GM23338 (cell line): ENCODE measurements around the gene IWS1. TPM values are rescaled to one million over a fixed set of nuclear protein-coding genes. Genes with fewer than 3 reads are reported as not detected.

ENCODE experiments used
- ATAC-seq: fragments of 200-7000 bp; cut with Tn5 transposase; 3 replicates; pipeline ENCODE4 v1.9.1; 2020
- DNase-seq: peaks from one replicate; pipeline ENCODE4 v3.0.0-alpha.2; 2015; ENCODE audit warnings: low spot score
- H2AFZ ChIP-seq: fragments of 200-600 bp; sonication (generic); 2 replicates; pipeline ENCODE4 v1.8.0; 2016; ENCODE audit warnings: antibody characterized with exemption, mild to moderate bottlenecking, moderate library complexity
- H3F3A ChIP-seq: fragments of 200-600 bp; sonication (generic); replicated peaks from 2 replicates; pipeline ENCODE4 v1.8.0; 2017; ENCODE audit warnings: antibody characterized with exemption, mixed run types, low read depth
- H3K27ac ChIP-seq: fragments of 200-600 bp; sonication (generic); 2 replicates; pipeline ENCODE4 v1.6.1; 2016; ENCODE audit warnings: low read depth
- H3K27me3 ChIP-seq: fragments of 200-600 bp; sonication (generic); 2 replicates; pipeline ENCODE4 v1.8.0; 2016; ENCODE audit warnings: mild to moderate bottlenecking, mixed run types, moderate library complexity; ENCODE audit not compliant: insufficient read depth
- H3K36me3 ChIP-seq: fragments of 200-600 bp; sonication (generic); 2 replicates; pipeline ENCODE4 v1.8.0; 2016; ENCODE audit warnings: mild to moderate bottlenecking; ENCODE audit not compliant: insufficient read depth
- H3K4me1 ChIP-seq: fragments of 200-600 bp; sonication (generic); 2 replicates; pipeline ENCODE4 v1.8.0; 2016; ENCODE audit warnings: mild to moderate bottlenecking, moderate library complexity; ENCODE audit not compliant: insufficient read depth
- H3K4me2 ChIP-seq: fragments of 200-600 bp; sonication (generic); 2 replicates; pipeline ENCODE4 v1.7.1; 2017; ENCODE audit warnings: mixed run types
- H3K4me3 ChIP-seq: fragments of 200-600 bp; sonication (generic); 2 replicates; pipeline ENCODE4 v1.6.1; 2016; ENCODE audit warnings: mixed run types
- H3K79me2 ChIP-seq: fragments of 200-600 bp; sonication (generic); replicated peaks from 2 replicates; pipeline ENCODE4 v1.8.0; 2017; ENCODE audit warnings: mild to moderate bottlenecking; ENCODE audit not compliant: insufficient read depth
- H3K9me2 ChIP-seq: fragments of 200-600 bp; sonication (generic); 2 replicates; pipeline ENCODE4 v1.8.0; 2017; ENCODE audit not compliant: insufficient read depth
- H4K20me1 ChIP-seq: fragments of 200-600 bp; sonication (generic); replicated peaks from 2 replicates; pipeline ENCODE4 v1.8.0; 2017; ENCODE audit warnings: mild to moderate bottlenecking; ENCODE audit not compliant: insufficient read depth
- H3K27ac Mint-ChIP-seq: 2 replicates; pipeline ENCODE4 v1.8.0; 2020; ENCODE audit warnings: inconsistent platforms, mild to moderate bottlenecking, moderate library complexity, mixed read lengths
- H3K27me3 Mint-ChIP-seq: 3 replicates; pipeline ENCODE4 v1.8.0; 2022; ENCODE audit warnings: low read depth, mild to moderate bottlenecking, moderate library complexity, mixed read lengths, inconsistent platforms; ENCODE audit not compliant: insufficient read depth, poor library complexity
- H3K36me3 Mint-ChIP-seq: 3 replicates; pipeline ENCODE4 v1.8.0; 2021; ENCODE audit warnings: low read depth, mild to moderate bottlenecking, inconsistent platforms, moderate library complexity, mixed read lengths
- H3K4me1 Mint-ChIP-seq: 3 replicates; pipeline ENCODE4 v1.8.0; 2020; ENCODE audit warnings: mild to moderate bottlenecking, inconsistent platforms, mixed read lengths
- H3K4me3 Mint-ChIP-seq: 3 replicates; pipeline ENCODE4 v1.8.0; 2021; ENCODE audit warnings: moderate library complexity, mild to moderate bottlenecking, inconsistent platforms, mixed read lengths
- H3K9me3 Mint-ChIP-seq: 3 replicates; pipeline ENCODE4 v1.8.0; 2020; ENCODE audit warnings: moderate library complexity, mild to moderate bottlenecking, inconsistent platforms, mixed read lengths
- CTCF ChIP-seq, 2 experiments: fragments of 200-600 bp in 1 of 2; sonication (generic) in 1 of 2; conservative IDR thresholded peaks; 2 replicates each; pipeline versions ENCODE4 v1.5.1 to v1.6.1; 2016 to 2017; ENCODE audit warnings: antibody characterized with exemption in 2 of 2, low read depth in 2 of 2, mild to moderate bottlenecking in 2 of 2, moderate library complexity in 1 of 2
- EZH2 ChIP-seq: fragments of 200-600 bp; sonication (generic); IDR thresholded peaks from one replicate; pipeline ENCODE4 v1.8.0; 2017; ENCODE audit warnings: antibody characterized with exemption, mild to moderate bottlenecking, low read depth; ENCODE audit not compliant: unreplicated experiment
- EZH2phosphoT487 ChIP-seq: fragments of 200-600 bp; sonication (generic); IDR thresholded peaks from one replicate; pipeline ENCODE4 v1.8.1; 2018; ENCODE audit warnings: antibody characterized with exemption; ENCODE audit not compliant: unreplicated experiment
- JUNB ChIP-seq: IDR thresholded peaks from one replicate; pipeline ENCODE4 v1.6.1; 2016; ENCODE audit warnings: antibody characterized with exemption; ENCODE audit not compliant: unreplicated experiment
- NANOG ChIP-seq: IDR thresholded peaks from 2 replicates; pipeline ENCODE4 v1.6.1; 2016; ENCODE audit warnings: antibody characterized with exemption, borderline replicate concordance
- POLR2AphosphoS5 ChIP-seq: IDR thresholded peaks from 2 replicates; pipeline ENCODE4 v1.6.1; 2016; ENCODE audit warnings: antibody characterized with exemption, low read depth
- REST ChIP-seq: IDR thresholded peaks from one replicate; pipeline ENCODE4 v1.6.1; 2018; ENCODE audit warnings: antibody characterized with exemption; ENCODE audit not compliant: unreplicated experiment
- STAT1 ChIP-seq: IDR thresholded peaks from one replicate; pipeline ENCODE4 v1.6.1; 2016; ENCODE audit warnings: antibody characterized with exemption; ENCODE audit not compliant: unreplicated experiment
- ZNF331 ChIP-seq: fragments of 250-450 bp; sonication (Bioruptor Pico); IDR thresholded peaks from 2 replicates; pipeline ENCODE4 v1.5.0; 2020; ENCODE audit warnings: low read depth, mild to moderate bottlenecking, moderate library complexity
- polyA plus RNA-seq: library from polyadenylated mRNA; unstranded; fragments of >200 nt; fragmentation: Nextera tagmentation; extraction: Ambion mirVana; gene quantifications from 2 replicates; pipeline ENCODE4 v1.2.1, GENCODE V29; 2016
- total RNA-seq: library from RNA; depleted of rRNA; stranded (reverse); fragments of >200 nt; shearing (Covaris generic); gene quantifications from 2 replicates; pipeline ENCODE4 v1.2.3, GENCODE V29; 2014
- TF ChIP-seq, protein P1 (sequence below): IDR thresholded peaks from 2 replicates; pipeline ENCODE4 v1.6.1; 2016; ENCODE audit warnings: antibody characterized with exemption

IWS1 gene
- total and polyA plus RNA-seq, 2 experiments from 2014 or later: 82.8 to 97.2 TPM

DNA sequence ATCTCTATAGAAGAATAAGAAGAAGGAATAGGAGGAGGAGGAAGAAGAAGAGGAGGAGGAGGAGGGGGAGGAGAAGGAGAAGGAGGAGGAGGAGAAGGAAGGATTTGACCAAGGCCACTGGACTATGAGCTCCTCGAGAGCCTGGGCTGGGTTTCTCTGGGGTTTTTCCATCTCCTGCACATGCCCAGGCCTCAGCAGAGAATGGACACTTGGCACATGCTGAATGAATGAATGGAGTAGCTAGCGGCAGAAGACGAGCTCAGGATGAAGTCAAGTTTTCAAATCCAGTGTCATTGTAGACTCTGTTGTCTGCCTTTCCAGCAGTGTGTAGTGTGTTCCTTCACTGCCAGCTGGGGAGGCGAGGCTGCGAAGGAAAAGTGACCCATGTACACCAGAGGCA is 11.4 kb upstream of the IWS1 start:
- no peak for TF ChIP-seq REST
- TF ChIP-seq EZH2phosphoT487: no peak
- TF ChIP-seq ZNF331 (CRISPR knock-in tag): no peak
- TF ChIP-seq, protein P1, sequence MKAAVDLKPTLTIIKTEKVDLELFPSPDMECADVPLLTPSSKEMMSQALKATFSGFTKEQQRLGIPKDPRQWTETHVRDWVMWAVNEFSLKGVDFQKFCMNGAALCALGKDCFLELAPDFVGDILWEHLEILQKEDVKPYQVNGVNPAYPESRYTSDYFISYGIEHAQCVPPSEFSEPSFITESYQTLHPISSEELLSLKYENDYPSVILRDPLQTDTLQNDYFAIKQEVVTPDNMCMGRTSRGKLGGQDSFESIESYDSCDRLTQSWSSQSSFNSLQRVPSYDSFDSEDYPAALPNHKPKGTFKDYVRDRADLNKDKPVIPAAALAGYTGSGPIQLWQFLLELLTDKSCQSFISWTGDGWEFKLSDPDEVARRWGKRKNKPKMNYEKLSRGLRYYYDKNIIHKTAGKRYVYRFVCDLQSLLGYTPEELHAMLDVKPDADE: no peak
- TF ChIP-seq EZH2: no peak
- no peak for TF ChIP-seq NANOG
- no peak for TF ChIP-seq JUNB
- no peak for TF ChIP-seq CTCF (conservative IDR thresholded peaks at IDR 0.05; ENCODE audit: low read depth in 2 of 2)
- no peak for TF ChIP-seq STAT1
- TF ChIP-seq POLR2AphosphoS5: no peak
- Mint-ChIP-seq H3K4me3 (no peak overlapping the region), H3K9me3 (no peaks in the 10 kb centered on the region), H3K27ac (no peak overlapping the region), H3K4me1 (no peaks in the 10 kb centered on the region), H3K36me3 (no peaks in the 10 kb centered on the region), H3K27me3 (peaks cover 9% of the 10 kb centered on the region)
- H3K4me2 ChIP-seq: no peak overlapping the region
- H3K9me2 ChIP-seq: peaks cover 2% of the 10 kb centered on the region; the same call in 1 of the 2 replicates
- H4K20me1 ChIP-seq: no peaks in the 10 kb centered on the region
- H3K36me3 ChIP-seq: no peaks in the 10 kb centered on the region
- no peak overlapping the region for H2AFZ ChIP-seq
- no peaks in the 10 kb centered on the region for H3K27me3 ChIP-seq
- ATAC-seq (no peak), DNase-seq (no peak)
- H3K27ac ChIP-seq: no peak overlapping the region
- H3K4me3 ChIP-seq: no peak overlapping the region
- no peaks in the 10 kb centered on the region for H3K79me2 ChIP-seq
- H3K4me1 ChIP-seq: no peaks in the 10 kb centered on the region
- no peaks in the 10 kb centered on the region for H3F3A ChIP-seq
